A673 (cell line): Measurements from ENCODE around the gene MLANA.

Source experiments
- CTCF ChIP-seq: fragments of 300-800, 200-600 bp; sonication (generic); conservative IDR thresholded peaks from 2 replicates; pipeline ENCODE4 v1.5.1; 2017; ENCODE audit warnings: low read depth, mild to moderate bottlenecking, antibody characterized with exemption, low read length, moderate library complexity, mixed read lengths
- EZH2 ChIP-seq: fragments of 200-600 bp; sonication (generic); IDR thresholded peaks from 2 replicates; pipeline ENCODE4 v1.6.1; 2017; ENCODE audit warnings: borderline replicate concordance, low read depth, mild to moderate bottlenecking, mixed read lengths, antibody characterized with exemption, low read length; ENCODE audit not compliant: poor library complexity, severe bottlenecking

DNA sequence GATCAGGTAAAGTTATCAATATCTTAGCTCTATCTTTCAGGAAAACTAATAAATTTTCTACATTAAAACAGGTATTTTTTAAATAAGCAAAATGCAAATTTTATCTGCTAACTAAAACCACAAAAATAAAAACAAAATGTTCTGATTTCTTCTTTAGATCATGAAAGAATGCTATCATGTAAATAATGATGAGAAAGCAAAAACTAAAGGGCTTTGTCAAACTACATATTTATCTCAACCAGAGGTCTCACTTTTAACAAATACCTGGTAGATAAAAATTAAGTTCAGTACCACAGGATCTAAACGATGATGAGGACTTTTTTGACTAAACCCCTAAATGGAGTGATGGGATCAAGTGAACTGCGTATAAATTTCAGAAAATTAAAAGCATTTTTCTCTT lies 50.5 kb downstream of the MLANA start:
- TF ChIP-seq CTCF (no peak), EZH2 (no peak)
